Gastroesophageal sphincter (tissue), 4 donors: ENCODE measurements around the gene MOCOS. TPM values are rescaled to one million over a fixed set of nuclear protein-coding genes. Genes with fewer than 3 reads are reported as not detected.
A peak's percentile ranks its signal among the peaks of the same experiment; 100 is the strongest.

Source experiments
- ATAC-seq: fragments of 150-250 bp; one replicate; pipeline ENCODE4 v1.9.1; 2016; ENCODE audit warnings: mild to moderate bottlenecking, moderate library complexity
- H3K27ac ChIP-seq, 4 donors: fragments of 200-600 bp; sonication (generic) in 3 of 4; 1 replicate in 3 of 4; 2 replicates in 1 of 4; pipeline ENCODE4 v1.5.1; 2016 to 2019
- H3K27me3 ChIP-seq: fragments of 200-600 bp; sonication (generic); one replicate; pipeline ENCODE4 v1.5.1; 2019
- H3K36me3 ChIP-seq, 2 donors: fragments of 200-600 bp; sonication (generic); one replicate each; pipeline ENCODE4 v1.5.1; 2019; ENCODE audit warnings: control low read depth in 1 of 2
- H3K4me1 ChIP-seq, 3 donors: fragments of 200-600 bp; sonication (generic); 1 replicate in 2 of 3; 2 replicates in 1 of 3; pipeline ENCODE4 v1.5.1; 2016 to 2019; ENCODE audit warnings: control low read depth in 2 of 3
- H3K4me3 ChIP-seq, 2 donors: fragments of 200-600 bp; sonication (generic); one replicate each; pipeline ENCODE4 v1.5.1; 2019; ENCODE audit warnings: mild to moderate bottlenecking in 1 of 2, moderate library complexity in 1 of 2
- H3K9me3 ChIP-seq, 3 donors: fragments of 200-600 bp; sonication (generic); one replicate each; pipeline ENCODE4 v1.5.1; 2017 to 2019; ENCODE audit warnings: control low read depth in 2 of 3
- CTCF ChIP-seq, 4 experiments: fragments of 200-600 bp in 2 of 4; fragments of 450-650 bp in 2 of 4; sonication (generic) in 1 of 4; IDR thresholded peaks; one replicate each; pipeline ENCODE4 v1.5.1; 2017 to 2019; ENCODE audit warnings: antibody characterized with exemption in 4 of 4, mild to moderate bottlenecking in 2 of 4, moderate library complexity in 2 of 4
- EP300 ChIP-seq: sonication (generic); formaldehyde crosslinking; IDR thresholded peaks from one replicate; pipeline ENCODE4 v1.6.1; 2017; ENCODE audit warnings: antibody characterized with exemption, mild to moderate bottlenecking
- POLR2A ChIP-seq, 2 donors: fragments of 450-650 bp; IDR thresholded peaks; one replicate each; pipeline ENCODE4 v1.6.1; 2017; ENCODE audit warnings: antibody characterized with exemption in 2 of 2, mild to moderate bottlenecking in 2 of 2, moderate library complexity in 1 of 2
- POLR2AphosphoS5 ChIP-seq: sonication (generic); formaldehyde crosslinking; IDR thresholded peaks from one replicate; pipeline ENCODE4 v1.6.1; 2017; ENCODE audit warnings: antibody characterized with exemption
- WGBS, 2 donors: methylation state at CpG; one replicate each; pipeline ENCODE4 v1.1.5; 2018; ENCODE audit warnings: low coverage in 1 of 2; 5-methylcytosine and 5-hydroxymethylcytosine counted together
- total RNA-seq, 4 donors: library from RNA; depleted of rRNA; stranded (reverse); fragments of >200 nt; gene quantifications; one replicate each; pipeline ENCODE4 v1.1.0, GENCODE V29; 2016

The MOCOS gene
- total RNA-seq, 4 donors from 2014 or later, result 1.3 to 2.1 (median 1.7) TPM

DNA sequence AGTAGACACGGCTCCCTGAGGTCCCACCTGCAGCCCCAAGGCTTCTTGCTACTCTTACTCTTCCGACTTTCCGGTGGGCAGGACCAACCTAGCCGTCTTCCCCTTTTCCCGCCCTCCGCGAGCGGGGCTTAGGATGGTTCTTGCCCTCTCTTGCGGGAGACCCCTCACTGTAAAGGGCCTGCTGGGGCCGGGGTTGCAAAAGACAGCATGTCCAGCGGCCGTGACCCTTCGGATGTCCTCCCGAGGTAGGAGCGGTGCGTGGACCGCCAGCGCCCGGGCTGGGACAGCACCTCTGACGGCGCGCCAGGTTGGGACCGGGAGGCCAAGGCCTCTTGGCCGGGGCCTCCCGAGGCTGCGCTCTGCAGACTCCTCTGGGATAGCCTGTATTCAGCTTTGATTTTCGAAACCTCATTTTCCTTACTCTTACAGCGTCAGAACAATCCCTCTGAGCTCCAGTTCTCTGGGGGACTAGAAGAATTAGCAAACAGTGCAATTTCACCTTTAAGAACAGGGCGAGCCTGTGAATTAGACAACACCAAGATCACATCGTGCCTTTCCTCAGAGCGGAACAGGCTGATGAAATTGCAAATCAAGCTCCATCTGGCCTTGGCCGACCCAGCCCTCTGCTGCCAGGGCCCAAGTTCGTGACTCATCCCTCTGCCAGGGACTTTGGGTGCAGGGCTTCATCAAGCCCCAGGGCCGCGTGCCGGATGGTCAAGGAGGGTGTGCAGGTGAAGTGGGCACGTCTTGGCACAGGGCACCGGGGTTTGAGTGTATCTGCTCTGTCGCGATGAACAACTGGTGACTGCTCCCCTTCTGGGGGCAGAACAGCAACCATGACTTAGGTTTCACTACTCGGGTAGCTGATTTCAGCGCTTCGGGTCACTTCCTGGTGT is 777 bp downstream of the MOCOS start:
- WGBS, 2 donors, result 20 to 51% methylated on average over 1 to 14 of the region's 43 CpGs
- H3K4me3 ChIP-seq, result peak overlapping the region; percentile 70 to 74
- ATAC-seq, result peak; percentile 24
- TF ChIP-seq EP300 (no peak), POLR2A (IDR thresholded peaks at IDR 0.05) (no peak), CTCF (IDR thresholded peaks at IDR 0.05) (no peak)
- H3K27me3 ChIP-seq, result no peaks in the 10 kb centered on the region
- peak overlapping the region in 2 of 4 donors; percentile 49 to 69 for H3K27ac ChIP-seq
- H3K36me3 ChIP-seq, result no peaks in the 10 kb centered on the region
- H3K4me1 ChIP-seq, result peaks cover 0 to 25% (median 8%) of the 10 kb centered on the region in 3 donors
- no peaks in the 10 kb centered on the region for H3K9me3 ChIP-seq

GRCh38 chr18:36188916-36189315 is 1.6 kb downstream of the MOCOS start:
- no peak overlapping the region for H3K4me3 ChIP-seq
- H3K36me3 ChIP-seq, result no peaks in the 10 kb centered on the region
- peaks cover 0 to 25% (median 8%) of the 10 kb centered on the region in 3 donors for H3K4me1 ChIP-seq
- no peak overlapping the region for H3K27ac ChIP-seq
- H3K27me3 ChIP-seq, result no peaks in the 10 kb centered on the region
- no peaks in the 10 kb centered on the region for H3K9me3 ChIP-seq
- no peak for TF ChIP-seq POLR2A (IDR thresholded peaks at IDR 0.05)
- no peak for TF ChIP-seq POLR2AphosphoS5
- TF ChIP-seq CTCF (IDR thresholded peaks at IDR 0.05), result no peak
- no peak for TF ChIP-seq EP300
- 64 to 85% methylated on average over 2 to 3 of the region's 3 CpGs for WGBS, 2 donors
- no peak for ATAC-seq

- WGBS, 2 donors, result 86 to 90% methylated on average over 3 to 4 of the region's 4 CpGs
- H3K27me3 ChIP-seq, result no peaks in the 10 kb centered on the region
- no peak for ATAC-seq
- H3K4me3 ChIP-seq, result no peak overlapping the region
- TF ChIP-seq POLR2AphosphoS5, result no peak
- H3K4me1 ChIP-seq, result peaks cover 0 to 25% (median 8%) of the 10 kb centered on the region in 3 donors
- H3K9me3 ChIP-seq, result no peaks in the 10 kb centered on the region
- no peaks in the 10 kb centered on the region for H3K36me3 ChIP-seq
- H3K27ac ChIP-seq, result no peak overlapping the region
Measured at GRCh38 chr18:36189486-36189885, 2.2 kb downstream of the MOCOS start.

GRCh38 chr18:36191286-36191685 is 4.0 kb downstream of the MOCOS start:
- no peak for TF ChIP-seq CTCF (IDR thresholded peaks at IDR 0.05)
- no peak for TF ChIP-seq POLR2AphosphoS5
- no peak for TF ChIP-seq POLR2A (IDR thresholded peaks at IDR 0.05)
- no peak for TF ChIP-seq EP300
- ATAC-seq, result no peak

DNA sequence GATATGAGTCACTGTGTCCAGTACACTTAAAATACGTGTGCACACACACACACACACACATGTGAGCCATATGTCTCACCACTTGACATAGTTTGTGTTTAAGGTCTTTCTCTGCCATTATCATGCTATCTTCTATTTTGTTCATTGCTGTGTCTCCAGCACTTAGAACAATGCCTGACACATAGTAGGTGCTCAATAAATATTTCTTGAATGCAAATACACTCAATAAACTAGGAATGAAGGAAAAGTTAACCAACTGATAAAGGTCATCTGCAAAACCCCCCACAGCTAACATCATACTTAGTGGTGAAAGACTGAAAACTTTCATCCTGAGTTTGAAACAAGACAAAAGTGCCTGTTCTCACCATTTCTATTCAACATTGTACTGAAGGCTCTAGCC is 4.4 kb downstream of the MOCOS start:
- no peaks in the 10 kb centered on the region for H3K27me3 ChIP-seq
- no peak overlapping the region for H3K4me3 ChIP-seq
- TF ChIP-seq POLR2AphosphoS5, result no peak
- TF ChIP-seq POLR2A (IDR thresholded peaks at IDR 0.05), result no peak
- TF ChIP-seq CTCF (IDR thresholded peaks at IDR 0.05), result no peak
- TF ChIP-seq EP300, result no peak
- H3K36me3 ChIP-seq, result no peaks in the 10 kb centered on the region
- H3K4me1 ChIP-seq, result peaks cover 0 to 24% (median 2%) of the 10 kb centered on the region in 3 donors
- H3K9me3 ChIP-seq, result no peaks in the 10 kb centered on the region
- no peak for ATAC-seq
- 100% methylated on average over 1 of the region's 1 CpG for WGBS, 2 donors
- H3K27ac ChIP-seq, result no peak overlapping the region

More at GRCh38 chr18:36191286-36191685, 4.0 kb downstream of the MOCOS start:
- no peak overlapping the region for H3K4me3 ChIP-seq
- H3K9me3 ChIP-seq, result no peaks in the 10 kb centered on the region
- no peak overlapping the region for H3K27ac ChIP-seq
- H3K36me3 ChIP-seq, result no peaks in the 10 kb centered on the region
- peaks cover 0 to 28% (median 6%) of the 10 kb centered on the region in 3 donors for H3K4me1 ChIP-seq
- WGBS, 2 donors, result 100% methylated on average over 2 to 3 of the region's 3 CpGs
- no peaks in the 10 kb centered on the region for H3K27me3 ChIP-seq
